Measurements from ENCODE around the gene GCAT. TPM values are rescaled to one million over a fixed set of nuclear protein-coding genes. Genes with fewer than 3 reads are reported as not detected.
A peak's percentile ranks its signal among the peaks of the same experiment; 100 is the strongest.

The GCAT gene
- total RNA-seq, 1 experiment from 2014 or later = 39.4 TPM

DNA sequence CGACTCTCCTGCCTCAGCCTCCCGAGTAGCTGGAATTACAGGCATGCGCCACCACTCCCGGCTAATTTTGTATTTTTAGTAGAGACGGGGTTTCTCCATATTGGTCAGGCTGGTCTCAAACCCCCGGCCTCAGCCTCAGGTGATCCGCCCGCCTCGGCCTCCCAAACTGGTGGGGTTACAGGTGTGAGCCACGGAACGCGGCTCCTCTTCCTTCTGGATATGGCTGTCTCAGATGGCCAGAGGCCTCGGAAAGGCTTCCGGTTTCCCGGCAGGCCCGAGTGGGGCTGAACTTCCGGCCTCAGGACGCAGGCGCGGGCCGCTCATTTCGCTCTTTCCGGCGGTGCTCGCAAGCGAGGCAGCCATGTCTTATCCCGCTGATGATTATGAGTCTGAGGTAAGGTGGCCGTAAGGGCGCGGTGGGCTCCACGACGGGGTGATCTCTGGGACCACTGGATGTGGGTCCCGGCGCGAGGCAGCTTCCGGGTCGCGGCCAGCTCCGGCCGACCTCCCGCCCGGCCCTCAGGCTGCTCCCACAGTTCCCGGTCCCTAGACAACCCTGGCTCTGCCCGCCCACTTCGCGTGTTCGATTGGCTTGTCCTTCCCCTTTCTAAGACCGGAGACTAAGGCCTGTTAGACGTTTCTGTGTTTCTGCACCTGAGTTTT lies 41.5 kb downstream of the GCAT start, which contains the start of gene EIF3L:
TSS of gene EIF3L (plus strand) at position 331 of the 663 bp plus-strand sequence. CDS start at position 362, 31 bp downstream.
- no peaks in the 10 kb centered on the region for H3K27me3 ChIP-seq
- DNase-seq = peak; percentile 89
- H3K36me3 ChIP-seq = peaks cover 39% of the 10 kb centered on the region

DNA sequence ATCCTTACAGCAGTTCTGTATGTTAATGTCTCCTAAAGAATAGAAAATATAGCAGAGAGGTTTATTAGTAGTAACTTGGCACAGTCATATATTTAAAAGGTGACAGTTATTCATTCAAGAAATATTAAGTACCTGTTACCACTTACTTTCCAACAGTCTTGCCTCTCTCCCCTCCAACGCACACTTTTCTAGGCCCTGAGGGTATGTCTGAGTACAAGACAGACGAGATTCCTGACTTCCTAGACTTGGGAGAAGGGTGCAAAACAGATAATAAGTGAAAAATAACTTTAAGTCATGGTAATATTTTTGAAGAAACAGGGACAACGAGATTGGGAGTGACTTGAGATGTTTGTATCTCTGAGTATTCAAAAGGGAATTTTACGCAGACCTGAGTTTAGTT lies 43.1 kb downstream of the GCAT start:
- H3K4me3 ChIP-seq = peak overlapping the region; percentile 85; the same call in 1 of the 2 replicates
- H3K9me3 ChIP-seq = no peaks in the 10 kb centered on the region
- no peak for DNase-seq
- peaks cover 55% of the 10 kb centered on the region for H3K36me3 ChIP-seq
- H3K27me3 ChIP-seq = no peaks in the 10 kb centered on the region

More for the DNA sequence above, 41.5 kb downstream of the GCAT start, which contains the start of gene EIF3L:
- H3K9me3 ChIP-seq = peaks cover 7% of the 10 kb centered on the region
- peak within 1 kb of the TSS; percentile 85 for H3K4me3 ChIP-seq

DNA sequence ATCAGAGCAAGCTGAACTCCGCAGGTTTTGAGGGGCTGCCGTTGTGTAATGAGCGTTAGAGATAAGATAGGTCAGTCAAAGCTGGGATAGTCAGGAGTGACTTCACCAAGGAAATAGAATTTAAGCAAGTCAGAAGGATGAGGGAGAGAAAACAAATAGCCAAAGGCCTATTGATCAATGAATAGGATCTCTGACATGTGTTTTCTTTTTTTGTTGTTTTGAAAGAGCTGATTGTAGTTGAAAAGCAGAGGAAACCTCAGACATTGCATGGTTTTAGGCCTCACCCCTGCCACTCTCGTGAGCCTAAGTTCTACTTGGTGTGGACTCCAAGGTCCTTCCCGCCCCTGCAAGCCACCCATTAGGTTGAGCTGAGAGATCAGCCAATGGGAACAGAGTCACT lies 44.7 kb downstream of the GCAT start:
- Histone ChIP-seq H3K36me3 (peaks cover 67% of the 10 kb centered on the region), H3K9me3 (no peaks in the 10 kb centered on the region), H3K4me3 (no peak overlapping the region), H3K27me3 (no peaks in the 10 kb centered on the region)
- no peak for DNase-seq

DNA sequence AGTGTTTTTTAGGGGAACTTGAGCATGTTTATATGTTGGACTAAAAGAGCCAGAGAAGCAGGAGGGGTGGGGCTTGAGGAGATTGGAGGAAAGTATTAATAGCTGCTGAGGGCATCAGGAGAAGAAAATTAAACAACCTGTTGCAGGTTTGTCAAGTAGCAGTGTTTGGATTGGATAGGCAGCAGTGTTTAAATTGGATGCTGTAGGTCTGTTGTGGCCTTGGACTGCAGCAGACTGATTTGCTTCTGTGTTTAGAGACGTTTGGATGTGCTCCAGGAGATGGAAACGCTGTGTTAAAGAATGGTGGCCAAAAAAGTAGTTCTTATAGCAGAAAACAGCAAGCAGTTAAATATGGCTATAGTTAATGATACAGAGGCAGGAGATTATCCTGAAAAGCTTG lies 47.2 kb downstream of the GCAT start:
- Histone ChIP-seq H3K9me3 (no peaks in the 10 kb centered on the region), H3K4me3 (no peak overlapping the region), H3K36me3 (peaks cover 88% of the 10 kb centered on the region), H3K27me3 (no peaks in the 10 kb centered on the region)
- DNase-seq = no peak

DNA sequence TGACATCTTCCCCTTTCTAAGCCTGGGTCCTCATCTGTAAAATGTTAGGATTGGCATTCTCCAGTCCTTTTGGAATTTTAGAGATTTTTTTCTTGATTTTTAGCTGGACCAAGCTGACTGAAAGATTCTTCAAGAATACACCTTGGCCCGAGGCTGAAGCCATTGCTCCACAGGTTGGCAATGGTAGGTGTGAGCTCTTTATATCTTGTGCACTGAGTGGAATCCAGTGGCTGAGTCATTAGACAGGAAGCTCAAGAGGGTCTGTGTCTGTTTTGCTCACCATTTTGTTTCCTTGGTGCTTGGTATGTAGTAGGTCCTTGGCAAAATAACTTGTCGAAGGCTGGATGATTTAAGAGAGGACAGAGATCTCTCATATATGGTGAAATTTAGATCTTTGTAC lies 47.7 kb downstream of the GCAT start:
- Histone ChIP-seq H3K9me3 (no peaks in the 10 kb centered on the region), H3K4me3 (no peak overlapping the region), H3K36me3 (peaks cover 91% of the 10 kb centered on the region), H3K27me3 (no peaks in the 10 kb centered on the region)
- no peak for DNase-seq

DNA sequence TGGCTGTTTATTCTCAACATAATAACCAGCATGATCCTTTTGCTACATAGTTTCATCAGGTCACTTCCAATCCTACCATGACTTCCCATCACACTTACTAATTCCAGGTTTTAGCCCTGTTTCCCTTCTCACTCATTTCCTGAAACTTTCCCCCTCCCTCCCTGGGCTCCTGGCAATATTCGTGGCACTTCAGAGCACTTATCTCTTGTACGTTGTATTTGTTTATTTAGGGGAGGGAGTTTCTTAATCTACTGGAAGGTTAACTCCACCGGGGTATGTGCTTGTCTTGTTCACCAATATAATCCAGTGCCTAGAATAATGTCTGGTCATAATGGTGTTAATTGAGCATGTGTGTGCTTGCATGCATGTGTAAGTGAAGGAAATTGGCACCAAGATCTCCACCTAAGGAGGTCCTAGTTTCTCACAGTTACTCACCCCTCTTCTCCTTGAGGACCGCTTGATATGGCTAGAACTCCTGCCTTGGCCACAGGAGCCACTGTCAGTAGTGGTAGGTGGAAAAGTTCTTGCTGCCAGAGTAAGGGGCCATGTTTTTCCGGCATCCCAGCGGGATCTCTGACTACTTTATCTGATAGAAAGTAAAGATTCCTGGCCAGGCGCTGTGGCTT lies 53.2 kb downstream of the GCAT start:
- Histone ChIP-seq H3K9me3 (no peaks in the 10 kb centered on the region), H3K27me3 (no peaks in the 10 kb centered on the region), H3K4me3 (no peak overlapping the region), H3K36me3 (peaks cover 88% of the 10 kb centered on the region)
- no peak for DNase-seq

DNA sequence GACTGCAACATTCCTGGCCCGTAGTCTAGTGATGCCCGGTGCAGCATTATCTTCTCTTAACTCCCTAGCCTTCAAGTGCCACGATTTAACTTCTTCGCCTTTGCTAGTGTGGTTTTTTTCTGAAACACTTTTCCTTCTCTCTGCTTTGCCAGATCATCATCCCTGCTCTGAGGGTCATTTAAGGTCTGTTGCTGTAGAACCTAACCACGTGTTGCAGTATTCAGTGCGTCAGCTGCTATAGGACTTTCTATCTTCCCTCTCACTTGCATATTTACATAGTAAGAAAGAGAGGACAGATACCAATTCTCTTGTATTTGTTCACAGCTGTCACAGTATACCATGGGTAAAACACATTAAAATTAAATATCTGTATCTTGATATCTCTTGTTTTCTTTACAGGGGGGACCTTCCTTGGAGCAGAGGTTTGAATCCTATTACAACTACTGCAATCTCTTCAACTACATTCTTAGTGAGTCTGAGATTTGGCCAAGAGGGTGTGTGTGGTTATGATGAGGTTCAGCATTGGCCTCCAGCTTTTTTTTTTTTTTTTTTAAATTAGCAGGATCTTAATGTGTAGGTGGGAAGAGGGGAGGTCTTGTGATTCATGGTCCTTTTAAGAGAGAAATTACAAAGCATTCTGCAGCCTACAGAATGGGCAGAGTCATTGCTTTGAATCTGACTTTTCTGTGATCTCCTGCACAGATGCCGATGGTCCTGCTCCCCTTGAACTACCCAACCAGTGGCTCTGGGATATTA lies 55.0 kb downstream of the GCAT start:
- no peaks in the 10 kb centered on the region for H3K9me3 ChIP-seq
- H3K27me3 ChIP-seq = no peaks in the 10 kb centered on the region
- peaks cover 89% of the 10 kb centered on the region for H3K36me3 ChIP-seq
- no peak for DNase-seq
- H3K4me3 ChIP-seq = no peak overlapping the region

DNA sequence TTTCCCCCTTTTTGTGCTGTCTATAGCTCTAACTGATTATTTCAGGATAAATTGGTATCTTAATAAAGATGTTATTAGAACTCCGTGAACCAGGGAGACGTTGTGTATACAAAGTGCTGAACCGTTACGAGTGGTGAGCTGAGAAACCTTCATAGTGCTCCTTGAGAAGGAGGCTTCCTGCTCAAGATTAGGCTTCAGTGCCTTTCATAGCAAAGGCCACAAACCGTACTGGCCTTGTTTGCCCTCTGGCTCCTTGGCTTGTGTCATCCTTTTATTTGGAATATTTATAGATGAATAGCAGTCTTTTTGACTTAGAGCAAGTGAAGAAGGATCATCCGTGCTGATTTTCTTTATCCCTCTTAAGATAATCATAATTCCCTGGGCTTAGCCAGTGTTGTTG lies 57.8 kb downstream of the GCAT start:
- H3K9me3 ChIP-seq = no peaks in the 10 kb centered on the region
- H3K36me3 ChIP-seq = peaks cover 86% of the 10 kb centered on the region
- no peak for DNase-seq
- H3K27me3 ChIP-seq = no peaks in the 10 kb centered on the region
- no peak overlapping the region for H3K4me3 ChIP-seq

Other genes starting within 250 kb of the GCAT start
- gene CDC42EP1, start 247.5 kb upstream of the GCAT start, total RNA-seq (2014; rRNA removed; shearing (Covaris generic); ENCODE audit: low replicate concordance) = 31.6 and 38.5 TPM in 2 replicates
- not detected in 2 replicates for gene LGALS2, start 227.8 kb upstream of the GCAT start, total RNA-seq (2014; rRNA removed; shearing (Covaris generic); ENCODE audit: low replicate concordance)
- 13.8 and 33.2 TPM in 2 replicates for gene GGA1, start 199.1 kb upstream of the GCAT start, total RNA-seq (2014; rRNA removed; shearing (Covaris generic); ENCODE audit: low replicate concordance)
- 0.95 TPM in 1 of 2 replicates, not detected in the other for gene SH3BP1, start 168.3 kb upstream of the GCAT start, total RNA-seq (2014; rRNA removed; shearing (Covaris generic); ENCODE audit: low replicate concordance)
- gene PDXP, start 149.2 kb upstream of the GCAT start, total RNA-seq (2014; rRNA removed; shearing (Covaris generic); ENCODE audit: low replicate concordance) = 18.0 and 24.2 TPM in 2 replicates
- gene LGALS1, start 132.3 kb upstream of the GCAT start, total RNA-seq (2014; rRNA removed; shearing (Covaris generic); ENCODE audit: low replicate concordance) = 3,913 and 4,947 TPM in 2 replicates
- 61.0 and 111 TPM in 2 replicates for gene NOL12, start 121.6 kb upstream of the GCAT start, total RNA-seq (2014; rRNA removed; shearing (Covaris generic); ENCODE audit: low replicate concordance)
- gene TRIOBP, start 110.9 kb upstream of the GCAT start, total RNA-seq (2014; rRNA removed; shearing (Covaris generic); ENCODE audit: low replicate concordance) = 154 and 194 TPM in 2 replicates
- not detected in 2 replicates for gene GALR3, start 15.4 kb downstream of the GCAT start, total RNA-seq (2014; rRNA removed; shearing (Covaris generic); ENCODE audit: low replicate concordance)
- 40.9 and 61.1 TPM in 2 replicates for gene ANKRD54, start 36.4 kb downstream of the GCAT start, total RNA-seq (2014; rRNA removed; shearing (Covaris generic); ENCODE audit: low replicate concordance)
- gene EIF3L, start 41.5 kb downstream of the GCAT start, total RNA-seq (2014; rRNA removed; shearing (Covaris generic); ENCODE audit: low replicate concordance) = 303 and 347 TPM in 2 replicates
- gene MICALL1, start 98.4 kb downstream of the GCAT start, total RNA-seq (2014; rRNA removed; shearing (Covaris generic); ENCODE audit: low replicate concordance) = 13.8 and 25.3 TPM in 2 replicates
- gene C22orf23, start 145.7 kb downstream of the GCAT start, total RNA-seq (2014; rRNA removed; shearing (Covaris generic); ENCODE audit: low replicate concordance) = 0.36 and 2.3 TPM in 2 replicates
- gene POLR2F, start 145.8 kb downstream of the GCAT start, total RNA-seq (2014; rRNA removed; shearing (Covaris generic); ENCODE audit: low replicate concordance) = 64.9 and 167 TPM in 2 replicates
- not detected in 2 replicates for gene SOX10, start 176.6 kb downstream of the GCAT start, total RNA-seq (2014; rRNA removed; shearing (Covaris generic); ENCODE audit: low replicate concordance)
- gene PICK1, start 249.5 kb downstream of the GCAT start, total RNA-seq (2014; rRNA removed; shearing (Covaris generic); ENCODE audit: low replicate concordance) = 7.3 and 21.7 TPM in 2 replicates